LNCaP clone FGC (cell line): ENCODE data around the gene ALDH16A1.

ENCODE experiments used
- DNase-seq: peaks from one replicate; pipeline ENCODE4 v3.0.0-alpha.2; 2011; ENCODE audit warnings: low read depth
- H3K4me3 ChIP-seq: 2 replicates; pipeline ENCODE4 v1.5.1; 2011; ENCODE audit warnings: mild to moderate bottlenecking, low read depth, low read length, control low read depth
- TF ChIP-seq, protein P1 (sequence below): IDR thresholded peaks from 2 replicates; pipeline ENCODE4 v1.5.1; 2012; ENCODE audit warnings: mild to moderate bottlenecking; ENCODE audit not compliant: control insufficient read depth, insufficient read depth; ENCODE audit errors: extremely low read depth

Gene ALDH16A1

DNA sequence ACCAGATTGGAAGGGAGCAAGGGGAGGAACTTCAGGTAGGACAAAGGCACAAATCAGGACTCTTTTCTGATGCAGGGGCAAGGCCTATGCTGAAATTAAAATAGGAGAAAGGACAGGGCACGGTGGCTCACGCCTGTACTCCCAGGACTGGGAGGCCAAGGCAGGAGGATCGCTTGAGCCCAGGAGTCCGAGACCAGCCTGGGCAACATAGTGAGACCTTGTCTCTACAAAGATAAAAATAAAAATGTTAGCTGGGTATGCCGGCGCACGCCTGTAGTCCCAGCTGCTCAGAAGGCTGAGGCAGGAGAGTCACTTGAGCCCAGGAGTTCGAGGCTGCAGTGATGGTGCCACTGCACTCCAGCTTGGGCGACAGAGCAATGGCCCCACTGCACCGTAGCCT lies 17.4 kb upstream of the ALDH16A1 start:
- DNase-seq = no peak
- TF ChIP-seq, protein P1, sequence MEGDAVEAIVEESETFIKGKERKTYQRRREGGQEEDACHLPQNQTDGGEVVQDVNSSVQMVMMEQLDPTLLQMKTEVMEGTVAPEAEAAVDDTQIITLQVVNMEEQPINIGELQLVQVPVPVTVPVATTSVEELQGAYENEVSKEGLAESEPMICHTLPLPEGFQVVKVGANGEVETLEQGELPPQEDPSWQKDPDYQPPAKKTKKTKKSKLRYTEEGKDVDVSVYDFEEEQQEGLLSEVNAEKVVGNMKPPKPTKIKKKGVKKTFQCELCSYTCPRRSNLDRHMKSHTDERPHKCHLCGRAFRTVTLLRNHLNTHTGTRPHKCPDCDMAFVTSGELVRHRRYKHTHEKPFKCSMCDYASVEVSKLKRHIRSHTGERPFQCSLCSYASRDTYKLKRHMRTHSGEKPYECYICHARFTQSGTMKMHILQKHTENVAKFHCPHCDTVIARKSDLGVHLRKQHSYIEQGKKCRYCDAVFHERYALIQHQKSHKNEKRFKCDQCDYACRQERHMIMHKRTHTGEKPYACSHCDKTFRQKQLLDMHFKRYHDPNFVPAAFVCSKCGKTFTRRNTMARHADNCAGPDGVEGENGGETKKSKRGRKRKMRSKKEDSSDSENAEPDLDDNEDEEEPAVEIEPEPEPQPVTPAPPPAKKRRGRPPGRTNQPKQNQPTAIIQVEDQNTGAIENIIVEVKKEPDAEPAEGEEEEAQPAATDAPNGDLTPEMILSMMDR = no peak
- H3K4me3 ChIP-seq = no peak overlapping the region

DNA sequence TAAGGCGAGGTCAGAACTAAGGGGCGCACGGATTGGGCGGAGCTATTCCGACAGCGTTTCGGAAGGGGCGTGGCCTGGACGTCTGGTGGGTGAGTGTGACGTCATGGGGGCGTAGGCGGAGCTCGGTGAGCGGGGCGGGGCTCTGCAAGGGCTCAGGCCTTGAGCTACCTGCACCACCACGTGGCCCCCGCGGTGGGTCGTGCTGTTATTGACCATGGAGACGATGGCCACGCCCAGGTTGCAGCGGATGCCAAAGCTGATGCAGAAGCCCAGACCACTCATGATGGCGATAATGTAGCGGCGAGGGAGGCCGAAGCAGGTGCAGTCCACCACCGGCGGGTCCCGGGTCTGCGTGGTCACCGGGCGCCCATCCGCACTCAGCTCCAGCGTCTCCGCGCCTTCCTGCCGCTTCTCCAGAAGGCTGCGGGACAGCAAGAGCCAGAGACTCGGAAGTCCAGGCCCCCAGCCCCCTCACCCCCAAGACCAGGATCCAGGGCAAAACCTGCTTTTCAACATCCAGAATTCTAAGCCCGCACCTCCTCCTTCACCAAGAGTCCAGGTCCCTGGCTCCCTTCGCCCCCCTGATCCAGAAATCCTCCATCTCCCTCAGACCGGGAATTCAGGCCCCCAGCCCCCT lies 16.5 kb upstream of the ALDH16A1 start:
- TF ChIP-seq, protein P1 = no peak
- no peak for DNase-seq
- H3K4me3 ChIP-seq = no peak overlapping the region

DNA sequence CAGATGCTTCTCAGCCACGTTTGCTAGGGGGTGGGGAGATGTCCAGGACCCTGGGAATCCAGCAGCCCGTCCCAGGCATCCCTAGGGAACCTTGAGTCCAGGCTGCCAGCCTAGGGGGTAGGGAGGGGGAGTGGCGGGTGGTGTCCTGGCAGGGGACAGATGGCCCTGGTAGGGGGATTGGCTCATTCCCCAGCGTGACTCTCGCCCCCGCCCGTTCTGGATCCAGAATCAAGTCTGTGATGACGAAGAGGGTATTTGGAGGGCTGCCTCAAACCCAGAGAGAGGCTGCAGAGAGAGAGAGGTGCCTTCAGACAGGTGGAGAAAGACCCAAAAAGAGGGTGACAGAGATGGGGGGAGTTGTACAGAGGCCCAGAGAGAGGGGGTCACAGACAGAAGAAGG lies 15.8 kb upstream of the ALDH16A1 start:
- DNase-seq = no peak
- no peak overlapping the region for H3K4me3 ChIP-seq
- TF ChIP-seq, protein P1 = no peak

DNA sequence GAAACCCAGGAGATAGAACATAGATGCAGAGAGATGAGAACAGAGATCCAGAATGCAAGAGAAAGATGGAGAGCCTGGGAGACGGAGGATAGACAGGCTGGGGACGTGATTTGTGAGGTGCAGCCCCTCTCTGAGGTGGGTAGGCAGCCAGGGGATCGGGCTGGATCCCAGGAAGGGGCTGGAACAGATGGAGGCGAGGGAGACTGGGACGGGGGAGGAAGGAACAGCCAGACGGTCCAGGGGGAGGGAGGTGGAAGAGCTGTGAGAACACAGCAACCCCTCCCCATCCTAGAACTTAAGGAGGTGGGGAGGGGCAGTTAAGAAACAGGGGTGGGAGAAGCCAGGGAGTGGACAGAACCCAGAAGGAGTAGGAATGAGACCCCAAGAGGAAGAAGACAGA lies 14.8 kb upstream of the ALDH16A1 start:
- no peak overlapping the region for H3K4me3 ChIP-seq
- TF ChIP-seq, protein P1 = no peak
- no peak for DNase-seq

DNA sequence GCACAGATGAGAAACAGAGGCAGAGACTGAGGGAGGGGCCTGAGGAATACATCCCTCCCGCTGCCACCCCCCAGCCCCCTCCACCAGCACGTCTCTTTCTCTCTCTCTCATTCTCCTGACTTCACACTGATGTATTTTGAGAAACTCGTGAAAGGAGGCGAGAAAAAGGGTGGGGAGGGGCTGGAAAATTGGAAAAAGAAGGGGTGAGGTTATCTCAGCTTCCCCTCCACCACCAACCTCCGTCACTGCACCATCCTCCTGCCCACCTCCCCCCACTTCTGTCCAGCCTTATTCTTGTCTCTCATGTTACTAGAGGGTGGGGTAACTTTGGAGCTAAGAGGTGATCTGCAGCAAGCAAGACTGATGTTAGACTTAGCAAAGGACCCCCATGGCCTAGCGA lies 13.2 kb upstream of the ALDH16A1 start:
- DNase-seq = no peak
- H3K4me3 ChIP-seq = no peak overlapping the region
- TF ChIP-seq, protein P1 = no peak

DNA sequence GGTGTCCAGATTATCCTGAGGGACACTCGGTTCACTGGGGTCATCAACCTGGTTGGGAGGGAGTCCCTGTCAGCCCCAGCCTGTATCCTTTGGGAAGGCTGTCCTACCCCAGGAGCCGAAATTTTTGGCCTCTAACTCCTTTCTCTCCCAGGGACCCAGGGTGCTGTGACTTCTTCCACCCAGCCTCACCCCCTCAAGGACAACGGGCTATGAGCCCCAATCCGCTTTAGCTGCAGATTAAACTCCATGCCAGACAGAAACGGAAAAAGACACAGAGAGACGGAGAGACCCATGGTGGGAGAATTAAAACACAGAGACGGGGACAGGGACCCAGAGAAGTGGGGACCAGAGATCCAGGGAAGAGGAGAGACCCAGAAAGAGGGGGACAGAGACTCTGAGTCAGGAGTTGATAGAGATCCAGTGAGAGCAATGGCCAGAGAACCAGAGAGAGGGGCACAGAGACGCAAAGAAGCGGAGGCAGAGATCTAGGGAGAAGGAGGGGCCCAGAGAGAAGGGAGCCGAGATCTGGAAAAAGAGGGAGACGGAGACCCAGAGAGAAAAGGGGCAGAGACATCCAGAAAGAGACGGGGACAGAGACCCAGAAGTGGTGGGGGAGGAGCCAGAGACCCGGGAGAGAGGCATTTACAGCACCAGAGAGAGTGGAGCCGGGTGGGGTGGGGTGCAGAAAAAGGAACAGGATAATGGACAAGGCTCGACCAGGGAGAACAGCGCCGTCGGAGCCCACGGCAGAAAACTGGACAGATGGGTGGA lies 12.4 kb upstream of the ALDH16A1 start:
- DNase-seq = no peak
- TF ChIP-seq, protein P1 = no peak
- H3K4me3 ChIP-seq = no peak overlapping the region
